C4-2B (cell line): ENCODE data around the gene DNLZ.

ENCODE experiments used
- CTCF ChIP-seq: fragments of 450-650 bp; conservative IDR thresholded peaks from 2 replicates; pipeline ENCODE4 v1.5.1; 2017; ENCODE audit warnings: mild to moderate bottlenecking
- ZFX ChIP-seq: fragments of 450-650 bp; IDR thresholded peaks from 2 replicates; pipeline ENCODE4 v1.6.1; 2017

DNA sequence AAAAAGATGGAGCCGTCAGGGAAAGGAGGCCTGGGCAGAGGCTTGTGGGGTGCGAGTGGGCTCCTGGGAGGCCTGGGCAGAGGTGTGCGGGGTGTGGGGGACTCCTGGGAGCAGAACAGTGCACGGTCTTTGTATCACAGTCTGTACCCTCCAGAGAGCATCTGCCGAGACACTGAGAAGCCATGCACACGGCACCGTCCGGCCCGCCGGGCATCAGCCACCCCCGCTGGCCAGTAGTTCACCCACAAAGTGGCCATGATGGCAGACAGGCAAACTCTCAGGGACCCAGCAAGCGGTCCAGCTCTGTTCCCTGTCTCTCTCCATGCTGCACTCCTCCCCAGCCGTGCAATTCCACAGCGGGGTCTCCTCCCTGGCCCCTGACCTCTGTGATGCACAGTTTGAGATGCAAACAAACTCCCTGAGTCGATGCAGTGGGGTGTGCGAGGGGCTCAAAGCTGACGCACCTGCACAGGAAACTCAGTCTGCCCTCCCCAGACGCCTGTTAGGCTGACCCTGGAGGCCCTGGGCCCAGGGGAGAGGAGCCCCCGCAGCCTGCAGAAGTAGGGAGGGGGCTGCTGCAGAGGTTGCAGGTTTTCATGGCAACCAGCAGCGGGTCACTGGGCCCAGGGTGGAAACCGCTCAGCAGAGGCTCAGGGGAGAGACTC, 45.3 kb downstream of the DNLZ start:
- TF ChIP-seq CTCF: no peak
- no peak for TF ChIP-seq ZFX
